GM12864 (cell line): Measurements from ENCODE around the gene ZNF805.
"Not testable (repeated sequence)": the region's sequence is repeated elsewhere in the genome, so short reads cannot be mapped to it uniquely, and the experiment has no call there.

ENCODE experiments used
- DNase-seq: peaks from one replicate; pipeline ENCODE4 v3.0.0-alpha.2; 2011; ENCODE audit warnings: low read depth
- H3K4me3 ChIP-seq: 2 replicates; pipeline ENCODE4 v1.5.1; 2011; ENCODE audit warnings: mild to moderate bottlenecking, low read depth, low read length, control low read depth
- CTCF ChIP-seq: IDR thresholded peaks from 2 replicates; pipeline ENCODE4 v1.5.1; 2011; ENCODE audit warnings: low read depth, mild to moderate bottlenecking, moderate library complexity, low read length, control low read depth, inconsistent platforms; ENCODE audit errors: missing control alignments

Gene ZNF805

GRCh38 chr19:57244513-57244912 lies 4.1 kb downstream of the ZNF805 start:
- H3K4me3 ChIP-seq, result no peak overlapping the region
- no peak for TF ChIP-seq CTCF
- DNase-seq, result no peak

GRCh38 chr19:57245066-57245465 lies 4.6 kb downstream of the ZNF805 start:
- TF ChIP-seq CTCF, result no peak
- no peak overlapping the region for H3K4me3 ChIP-seq
- DNase-seq, result no peak

- TF ChIP-seq CTCF, result no peak
- H3K4me3 ChIP-seq, result no peak overlapping the region
- no peak for DNase-seq
Measured at GRCh38 chr19:57245959-57246358, 5.5 kb downstream of the ZNF805 start.

- no peak for DNase-seq
- H3K4me3 ChIP-seq, result no peak overlapping the region
- TF ChIP-seq CTCF, result no peak
Measured at GRCh38 chr19:57248646-57249045, 8.2 kb downstream of the ZNF805 start.

GRCh38 chr19:57249329-57249728 lies 8.9 kb downstream of the ZNF805 start:
- DNase-seq, result no peak
- TF ChIP-seq CTCF, result no peak
- no peak overlapping the region for H3K4me3 ChIP-seq

- not testable (repeated sequence) for H3K4me3 ChIP-seq, DNase-seq
Measured at GRCh38 chr19:57253767-57254166, 13.3 kb downstream of the ZNF805 start.

- TF ChIP-seq CTCF, result no peak
- no peak overlapping the region for H3K4me3 ChIP-seq
- DNase-seq, result no peak
Measured at GRCh38 chr19:57262044-57262443, 21.6 kb downstream of the ZNF805 start.
